Amygdala (tissue), 56 donors: Measurements from ENCODE around the gene LDB2.

Source experiments
- DNase-seq, 56 donors: peaks; one replicate each; lab custom pipeline; 2025; lab: John Stamatoyannopoulos, UW

Gene LDB2

GRCh38 chr4:16521156-16521915 is 377.1 kb downstream of the LDB2 start:
- no peak for DNase-seq

- peak in 53 of 56 donors; percentile 1 to 85 (median 54) for DNase-seq
These were observed 381.5 kb downstream of the LDB2 start for GRCh38 chr4:16516796-16517439.

- no peak for DNase-seq
These were observed 384.6 kb downstream of the LDB2 start for GRCh38 chr4:16513876-16514275.

- no peak for DNase-seq
These were observed 389.5 kb downstream of the LDB2 start for GRCh38 chr4:16508968-16509367.

- DNase-seq, result no peak
These were observed 392.7 kb downstream of the LDB2 start for GRCh38 chr4:16505726-16506125.

GRCh38 chr4:16505267-16505666 is 393.2 kb downstream of the LDB2 start:
- no peak for DNase-seq

- no peak for DNase-seq
These were observed 394.9 kb downstream of the LDB2 start for GRCh38 chr4:16503421-16504100.

GRCh38 chr4:16498978-16499377 is 399.5 kb downstream of the LDB2 start:
- DNase-seq, result no peak

- DNase-seq, result peak in 28 of 56 donors; percentile 1 to 53 (median 16)
These were observed 401.9 kb downstream of the LDB2 start for GRCh38 chr4:16496501-16496900.

- no peak for DNase-seq
These were observed 405.6 kb downstream of the LDB2 start for GRCh38 chr4:16492872-16493271.

GRCh38 chr4:16489226-16489625 is 409.2 kb downstream of the LDB2 start:
- no peak for DNase-seq

- no peak for DNase-seq
These were observed 410.4 kb downstream of the LDB2 start for GRCh38 chr4:16488084-16488483.

GRCh38 chr4:16484711-16485110 is 413.7 kb downstream of the LDB2 start:
- DNase-seq, result no peak

- no peak for DNase-seq
These were observed 414.9 kb downstream of the LDB2 start for GRCh38 chr4:16483540-16483939.

- no peak for DNase-seq
These were observed 418.4 kb downstream of the LDB2 start for GRCh38 chr4:16480011-16480410.

GRCh38 chr4:16472537-16472936 is 425.9 kb downstream of the LDB2 start:
- DNase-seq, result no peak

GRCh38 chr4:16467061-16467460 is 431.4 kb downstream of the LDB2 start:
- no peak for DNase-seq

- no peak for DNase-seq
These were observed 431.9 kb downstream of the LDB2 start for GRCh38 chr4:16466581-16466980.

- no peak for DNase-seq
These were observed 433.8 kb downstream of the LDB2 start for GRCh38 chr4:16464651-16465050.

GRCh38 chr4:16462656-16463055 is 435.8 kb downstream of the LDB2 start:
- no peak for DNase-seq

GRCh38 chr4:16461362-16461761 is 437.1 kb downstream of the LDB2 start:
- DNase-seq, result no peak

GRCh38 chr4:16457944-16458343 is 440.5 kb downstream of the LDB2 start:
- no peak for DNase-seq
